KOPT-K1 (cell line): ENCODE results near the gene SPSB1.

Experiments
- H3K27ac ChIP-seq: fragments of 200-600 bp; sonication (generic); 2 replicates; pipeline ENCODE4 v1.5.1; 2016; ENCODE audit warnings: antibody characterized with exemption, mild to moderate bottlenecking, low read depth, low read length; ENCODE audit not compliant: poor library complexity, severe bottlenecking
- H3K36me3 ChIP-seq: fragments of 200-600 bp; sonication (generic); 2 replicates; pipeline ENCODE4 v1.5.1; 2017; ENCODE audit warnings: antibody characterized with exemption, mild to moderate bottlenecking, low read length, moderate library complexity; ENCODE audit not compliant: insufficient read depth
- H3K9me3 ChIP-seq: fragments of 200-600 bp; sonication (generic); 2 replicates; pipeline ENCODE4 v1.5.1; 2017; ENCODE audit warnings: antibody characterized with exemption, low read length, mild to moderate bottlenecking; ENCODE audit not compliant: insufficient read depth, poor library complexity, severe bottlenecking

SPSB1 gene

DNA sequence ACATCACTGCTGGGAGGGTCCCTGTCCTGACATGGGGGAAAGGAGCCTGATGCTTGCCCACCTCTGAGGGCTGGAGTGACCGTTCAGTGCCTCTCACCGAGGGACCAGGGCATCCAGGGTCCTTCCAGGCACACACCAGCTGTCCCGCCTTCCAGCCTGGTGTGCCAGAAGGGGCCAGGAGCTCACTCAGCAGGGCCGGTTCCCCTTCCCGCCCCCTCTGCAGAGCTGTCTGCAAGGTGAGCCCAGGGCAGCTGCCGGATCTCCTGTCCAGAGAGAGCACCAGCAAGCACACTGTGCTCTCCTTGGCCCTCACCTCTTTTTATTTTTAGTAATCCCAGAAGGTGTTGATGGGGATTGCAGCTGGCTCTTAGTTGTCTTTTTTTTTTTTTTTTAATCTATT, 41.2 kb upstream of the SPSB1 start:
- Histone ChIP-seq H3K9me3 (no peaks in the 10 kb centered on the region), H3K27ac (no peak overlapping the region), H3K36me3 (peaks cover 6% of the 10 kb centered on the region; the same call in 1 of the 2 replicates)

DNA sequence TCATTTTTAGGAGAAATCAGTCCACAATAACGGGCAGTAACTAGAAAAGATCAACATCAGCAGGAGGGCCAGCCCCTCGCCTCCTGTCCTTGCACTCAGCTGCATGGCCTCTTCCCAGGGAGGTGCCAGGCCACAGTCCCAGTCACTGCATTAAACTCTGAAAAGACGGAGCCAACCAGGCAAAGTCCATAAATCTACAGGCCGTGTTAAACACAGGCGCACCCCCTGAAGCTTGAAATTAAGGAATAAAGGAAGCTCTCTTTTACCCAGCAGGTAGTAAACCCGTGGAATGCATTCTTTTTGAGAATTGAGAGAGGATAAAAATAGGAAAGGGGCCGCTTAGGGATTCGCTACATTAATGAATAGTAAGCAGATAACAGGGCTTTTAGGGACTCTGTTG, 39.7 kb upstream of the SPSB1 start:
- no peaks in the 10 kb centered on the region; the same call in 1 of the 2 replicates for H3K36me3 ChIP-seq
- H3K27ac ChIP-seq, result no peak overlapping the region

DNA sequence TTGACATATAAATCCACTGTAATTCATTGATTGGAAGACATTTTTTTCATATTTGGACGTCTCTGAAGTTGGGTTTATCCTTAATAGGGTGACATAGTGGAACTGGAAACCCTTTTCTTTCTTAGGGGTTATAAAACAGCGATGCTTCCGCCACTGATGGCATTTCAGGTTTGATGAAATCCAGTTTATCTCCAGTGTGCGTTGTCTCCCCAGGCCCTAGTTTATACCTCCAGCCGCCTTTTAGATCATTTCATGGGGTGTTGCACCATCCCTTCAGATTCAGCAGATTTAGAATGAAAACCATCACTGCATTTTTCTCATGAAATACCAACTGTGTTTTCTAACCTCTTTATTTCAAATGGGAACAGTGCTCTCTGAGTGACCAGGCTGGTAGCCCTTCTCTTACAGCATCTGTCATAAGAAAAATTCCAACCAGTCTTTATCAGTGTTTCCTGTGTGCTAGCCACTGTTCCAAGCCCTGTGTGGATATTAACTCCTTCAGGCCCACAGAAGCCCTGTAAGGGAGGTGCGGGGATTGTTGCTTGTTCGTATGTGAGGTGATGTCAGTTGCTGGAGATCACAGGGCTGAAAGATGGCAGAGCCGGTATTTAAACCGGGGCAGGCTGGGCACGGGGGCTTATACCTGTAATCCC, 39.1 kb upstream of the SPSB1 start:
- peaks cover 4% of the 10 kb centered on the region for H3K9me3 ChIP-seq
- H3K27ac ChIP-seq, result no peak overlapping the region
- no peaks in the 10 kb centered on the region; the same call in 1 of the 2 replicates for H3K36me3 ChIP-seq

More for the DNA sequence above, 39.7 kb upstream of the SPSB1 start:
- H3K9me3 ChIP-seq, result no peaks in the 10 kb centered on the region

DNA sequence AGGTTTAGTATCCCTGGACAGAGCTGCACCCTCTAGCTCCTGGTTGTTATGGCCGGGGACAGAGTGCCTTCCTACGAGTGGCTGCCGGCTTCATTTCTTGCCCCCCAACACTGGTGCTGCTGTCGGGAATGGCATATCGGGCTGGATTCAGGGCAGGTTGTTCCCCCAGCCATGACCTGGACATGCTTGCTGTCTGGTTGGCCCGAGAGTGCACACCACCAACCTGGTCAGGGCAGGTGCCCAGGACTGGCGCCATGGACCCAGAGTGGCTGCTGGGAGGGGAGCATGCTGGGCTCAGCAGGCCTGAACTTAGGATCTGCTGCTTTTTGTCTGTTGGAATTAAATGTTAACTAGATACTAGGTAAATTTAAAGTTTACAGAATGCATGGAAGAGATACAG, 36.4 kb upstream of the SPSB1 start:
- Histone ChIP-seq H3K9me3 (peaks cover 21% of the 10 kb centered on the region), H3K36me3 (no peaks in the 10 kb centered on the region; the same call in 1 of the 2 replicates), H3K27ac (no peak overlapping the region)

DNA sequence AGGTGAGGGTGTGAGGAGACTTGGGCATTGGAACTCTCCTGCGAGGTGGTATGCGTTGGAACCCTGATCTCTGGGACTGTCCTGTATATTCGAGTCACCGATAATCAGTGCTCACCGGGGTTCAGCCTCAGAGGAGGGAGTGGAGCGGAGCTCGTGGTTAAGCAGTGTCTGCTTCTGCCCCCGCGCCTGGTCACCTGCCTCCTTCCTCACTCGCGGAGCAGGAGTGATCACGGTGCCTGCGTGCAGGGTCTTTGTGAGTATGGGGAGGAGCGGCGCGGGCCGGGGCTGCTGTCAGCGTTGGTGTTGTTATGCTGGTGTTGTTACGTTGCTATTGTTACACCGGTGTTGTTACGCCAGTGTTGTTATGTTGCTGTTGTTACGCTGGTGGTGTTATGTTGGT, 34.8 kb upstream of the SPSB1 start:
- no peak overlapping the region for H3K27ac ChIP-seq
- H3K36me3 ChIP-seq, result no peaks in the 10 kb centered on the region; the same call in 1 of the 2 replicates
- peaks cover 21% of the 10 kb centered on the region for H3K9me3 ChIP-seq

DNA sequence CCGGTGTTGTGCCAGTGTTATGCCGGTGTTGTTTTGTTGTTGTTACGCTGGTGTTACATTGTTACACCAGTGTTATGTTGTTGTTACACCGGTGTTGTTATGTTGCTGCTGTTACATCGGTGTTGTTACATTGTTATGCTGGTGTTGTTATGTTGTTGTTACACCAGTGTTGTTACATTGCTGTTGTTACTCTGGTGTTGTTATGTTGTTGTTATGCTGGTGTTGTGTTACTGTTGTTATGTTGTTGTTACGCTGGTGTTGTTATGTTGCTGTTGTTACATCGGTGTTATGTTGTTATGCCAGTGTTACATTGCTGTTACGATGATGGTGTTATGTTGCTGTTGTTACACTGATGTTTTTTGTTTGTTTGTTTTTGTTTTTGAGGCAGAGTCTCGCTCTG, 34.1 kb upstream of the SPSB1 start:
- Histone ChIP-seq H3K9me3 (peaks cover 21% of the 10 kb centered on the region), H3K36me3 (no peaks in the 10 kb centered on the region; the same call in 1 of the 2 replicates), H3K27ac (no peak overlapping the region)

DNA sequence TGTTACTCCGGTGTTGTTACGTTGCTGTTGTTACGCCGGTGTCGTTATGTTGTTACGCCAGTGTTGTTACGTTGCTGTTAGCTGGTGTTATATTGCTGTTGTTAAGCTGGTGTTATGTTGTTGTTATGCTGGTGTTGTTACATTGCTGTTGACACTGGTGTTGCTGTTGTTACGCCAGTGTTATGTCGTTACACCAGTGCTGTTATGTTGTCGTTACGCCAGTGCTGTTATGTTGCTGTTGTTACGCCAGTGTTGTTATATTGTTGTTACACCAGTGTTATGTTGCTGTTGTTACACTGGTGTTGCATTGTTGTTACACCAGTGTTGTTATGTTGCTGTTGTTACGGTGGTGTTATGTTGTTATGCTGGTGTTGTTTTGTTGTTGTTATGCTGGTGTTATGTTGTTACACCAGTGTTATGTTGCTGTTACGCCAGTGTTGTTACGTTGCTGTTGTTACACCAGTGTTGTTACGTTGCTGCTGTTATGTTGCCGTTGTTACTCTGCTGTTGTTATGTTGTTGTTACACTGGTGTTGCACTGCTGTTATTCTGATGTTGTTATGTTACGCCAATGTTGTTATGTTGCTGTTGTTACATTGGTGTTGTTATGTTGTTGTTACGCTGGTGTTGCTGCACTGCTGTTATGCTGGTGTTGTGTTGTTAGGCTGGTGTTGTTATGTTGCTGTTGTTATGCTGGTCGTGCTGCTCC, 32.5 kb upstream of the SPSB1 start:
- no peak overlapping the region for H3K27ac ChIP-seq
- H3K36me3 ChIP-seq, result peaks cover 14% of the 10 kb centered on the region; the same call in 1 of the 2 replicates
- peaks cover 21% of the 10 kb centered on the region for H3K9me3 ChIP-seq

DNA sequence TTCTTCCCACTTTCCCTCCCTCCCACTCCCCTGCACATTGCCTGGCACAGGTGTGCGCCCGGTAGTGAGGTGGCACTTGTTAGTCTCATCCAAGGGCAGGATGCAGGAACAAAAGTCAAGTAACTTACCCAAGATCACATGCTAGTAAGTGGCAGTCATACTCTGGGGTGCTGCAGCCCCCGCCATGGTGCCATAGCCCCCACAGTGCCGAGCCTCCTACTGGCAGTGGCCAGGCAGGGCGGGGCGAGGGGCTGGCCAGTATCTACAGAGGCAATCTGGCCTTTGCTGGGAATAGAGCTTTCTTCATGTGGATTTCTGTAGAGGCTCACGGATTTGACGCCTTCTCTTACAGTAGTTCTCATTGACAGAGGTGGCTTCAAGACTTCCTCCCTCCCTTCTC, 31.2 kb upstream of the SPSB1 start:
- peaks cover 14% of the 10 kb centered on the region; the same call in 1 of the 2 replicates for H3K36me3 ChIP-seq
- peaks cover 21% of the 10 kb centered on the region for H3K9me3 ChIP-seq
- H3K27ac ChIP-seq, result no peak overlapping the region

DNA sequence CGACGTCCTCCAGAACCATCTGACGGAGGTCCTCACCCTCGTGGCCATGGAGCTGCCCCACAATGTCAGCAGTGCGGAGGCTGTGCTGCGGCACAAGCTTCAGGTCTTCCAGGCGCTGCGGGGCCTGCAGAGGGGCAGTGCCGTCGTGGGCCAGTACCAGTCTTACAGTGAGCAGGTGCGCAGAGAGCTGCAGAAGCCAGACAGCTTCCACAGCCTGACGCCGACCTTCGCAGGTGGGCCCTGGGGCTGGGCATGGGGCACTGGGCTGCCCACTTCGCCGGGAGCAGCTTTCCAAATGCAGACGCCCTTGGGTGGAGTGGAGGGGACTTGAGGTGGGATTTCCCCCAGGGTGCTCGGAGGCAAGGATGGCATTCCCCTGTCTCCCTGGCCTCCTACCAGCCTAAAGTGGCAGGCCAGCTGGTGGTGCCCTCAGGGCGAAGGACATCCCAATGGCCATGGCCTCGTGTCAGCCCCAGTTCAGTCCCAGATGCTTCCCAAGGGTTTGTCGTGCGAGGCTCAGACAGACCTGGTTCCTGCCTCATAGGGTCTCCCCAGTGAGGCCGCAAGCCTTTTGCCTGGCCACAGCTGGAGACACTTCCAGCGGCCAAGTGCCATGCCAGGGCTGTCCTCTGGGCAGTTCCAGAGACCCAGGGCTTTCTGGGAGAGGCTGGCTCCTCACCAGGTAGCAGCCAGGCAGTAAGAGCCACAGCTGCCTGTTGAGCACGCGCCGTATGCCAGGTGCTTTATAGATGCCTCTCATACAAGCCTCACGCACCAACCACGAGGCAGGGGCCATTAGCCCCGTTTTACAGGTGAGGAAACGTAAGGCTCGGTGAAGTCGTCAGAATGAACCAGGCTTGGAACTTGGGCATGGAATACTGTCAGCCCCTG, 30.4 kb upstream of the SPSB1 start:
- Histone ChIP-seq H3K9me3 (peaks cover 21% of the 10 kb centered on the region), H3K36me3 (peaks cover 14% of the 10 kb centered on the region; the same call in 1 of the 2 replicates), H3K27ac (no peak overlapping the region)

DNA sequence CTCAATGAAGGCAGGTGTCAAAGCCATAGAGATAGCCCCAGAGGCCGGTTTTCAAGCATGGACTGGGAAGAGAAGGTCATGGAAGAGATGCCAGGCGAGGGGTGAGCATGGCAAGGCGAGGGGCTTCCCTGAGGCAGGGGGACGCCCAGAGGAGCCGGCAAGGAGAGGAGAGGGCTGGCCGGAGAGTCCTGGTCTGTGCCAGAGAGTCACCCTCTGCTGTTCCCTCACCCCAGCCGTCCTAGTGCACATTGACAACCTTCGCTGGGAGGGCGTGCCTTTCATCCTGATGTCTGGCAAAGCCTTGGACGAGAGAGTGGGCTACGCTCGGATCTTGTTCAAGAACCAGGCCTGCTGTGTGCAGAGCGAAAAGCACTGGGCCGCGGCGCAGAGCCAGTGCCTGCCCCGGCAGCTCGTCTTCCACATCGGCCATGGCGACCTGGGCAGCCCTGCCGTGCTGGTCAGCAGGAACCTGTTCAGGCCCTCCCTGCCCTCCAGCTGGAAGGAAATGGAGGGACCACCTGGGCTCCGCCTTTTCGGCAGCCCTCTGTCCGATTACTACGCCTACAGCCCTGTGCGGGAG, 29.3 kb upstream of the SPSB1 start:
- Histone ChIP-seq H3K9me3 (peaks cover 19% of the 10 kb centered on the region), H3K27ac (no peak overlapping the region), H3K36me3 (peaks cover 14% of the 10 kb centered on the region; the same call in 1 of the 2 replicates)

DNA sequence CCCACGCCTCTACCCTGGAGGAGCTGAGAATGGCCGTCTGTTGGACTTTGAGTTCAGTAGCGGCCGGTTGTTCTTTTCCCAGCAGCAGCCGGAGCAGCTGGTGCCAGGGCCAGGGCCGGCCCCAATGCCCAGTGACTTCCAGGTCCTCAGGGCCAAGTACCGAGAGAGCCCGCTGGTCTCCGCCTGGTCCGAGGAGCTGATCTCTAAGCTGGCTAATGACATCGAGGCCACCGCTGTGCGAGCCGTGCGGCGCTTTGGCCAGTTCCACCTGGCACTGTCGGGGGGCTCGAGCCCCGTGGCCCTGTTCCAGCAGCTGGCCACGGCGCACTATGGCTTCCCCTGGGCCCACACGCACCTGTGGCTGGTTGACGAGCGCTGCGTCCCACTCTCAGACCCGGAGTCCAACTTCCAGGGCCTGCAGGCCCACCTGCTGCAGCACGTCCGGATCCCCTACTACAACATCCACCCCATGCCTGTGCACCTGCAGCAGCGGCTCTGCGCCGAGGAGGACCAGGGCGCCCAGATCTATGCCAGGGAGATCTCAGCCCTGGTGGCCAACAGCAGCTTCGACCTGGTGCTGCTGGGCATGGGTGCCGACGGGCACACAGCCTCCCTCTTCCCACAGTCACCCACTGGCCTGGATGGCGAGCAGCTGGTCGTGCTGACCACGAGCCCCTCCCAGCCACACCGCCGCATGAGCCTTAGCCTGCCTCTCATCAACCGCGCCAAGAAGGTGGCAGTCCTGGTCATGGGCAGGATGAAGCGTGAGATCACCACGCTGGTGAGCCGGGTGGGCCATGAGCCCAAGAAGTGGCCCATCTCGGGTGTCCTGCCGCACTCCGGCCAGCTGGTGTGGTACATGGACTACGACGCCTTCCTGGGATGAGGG, 28.5 kb upstream of the SPSB1 start:
- Histone ChIP-seq H3K9me3 (peaks cover 11% of the 10 kb centered on the region), H3K36me3 (peaks cover 14% of the 10 kb centered on the region; the same call in 1 of the 2 replicates), H3K27ac (no peak overlapping the region)

DNA sequence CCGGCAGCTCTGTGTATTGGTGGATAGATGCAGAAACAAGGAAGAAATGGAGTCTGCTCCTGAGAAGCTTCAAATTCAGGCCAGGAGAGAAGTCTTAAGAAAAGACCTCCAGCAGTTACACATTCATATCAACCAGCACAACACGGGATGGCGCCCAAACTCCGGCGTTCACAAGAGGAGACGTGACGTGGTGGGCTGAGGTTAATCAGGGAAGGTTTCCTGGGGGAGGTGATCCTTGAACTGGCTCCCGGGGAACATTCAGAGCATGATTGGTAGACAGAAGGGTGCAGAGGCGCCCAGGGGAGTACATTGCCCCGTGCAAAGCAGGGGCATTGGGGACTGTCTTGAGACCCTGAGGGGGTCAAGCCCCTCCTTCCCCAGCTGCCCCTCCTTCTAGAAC, 27.7 kb upstream of the SPSB1 start:
- no peak overlapping the region for H3K27ac ChIP-seq
- peaks cover 3% of the 10 kb centered on the region for H3K9me3 ChIP-seq
- H3K36me3 ChIP-seq, result peaks cover 14% of the 10 kb centered on the region; the same call in 1 of the 2 replicates

DNA sequence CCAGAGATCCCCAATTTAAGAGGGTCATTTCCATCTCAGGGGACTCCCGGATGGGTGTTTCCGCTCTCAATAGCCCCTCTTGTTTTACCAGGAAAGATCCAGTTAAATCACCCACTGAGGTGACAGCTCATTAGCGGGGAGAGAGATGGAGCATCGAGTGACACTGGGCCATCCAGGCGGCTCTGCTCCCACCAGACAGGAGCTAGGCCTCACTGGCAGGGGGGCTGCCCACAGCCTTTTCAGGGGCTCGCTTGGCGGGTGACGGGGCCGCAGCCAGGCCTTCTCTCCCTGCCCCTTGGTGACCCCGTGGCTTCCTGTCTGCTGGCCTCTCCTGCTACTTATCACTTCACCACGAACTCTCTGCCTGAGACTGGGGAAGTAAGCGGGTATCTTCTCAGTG, 26.7 kb upstream of the SPSB1 start:
- H3K9me3 ChIP-seq, result no peaks in the 10 kb centered on the region

DNA sequence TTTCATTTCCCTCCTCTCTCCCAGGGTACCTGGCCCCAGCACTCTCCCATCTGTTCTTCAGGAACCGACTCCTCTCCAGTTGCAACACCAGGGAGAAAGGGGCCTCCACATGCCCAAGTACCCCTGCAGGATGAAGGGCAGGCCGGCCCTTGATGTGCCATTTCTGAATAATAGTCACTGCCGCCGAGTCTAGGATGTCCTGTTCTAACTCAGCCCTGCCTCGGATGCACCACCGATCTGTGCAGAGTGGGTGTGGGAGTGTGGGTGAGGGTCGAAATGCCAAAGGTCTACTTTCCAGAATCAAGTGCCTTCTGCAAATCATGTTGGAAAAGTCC, 25.4 kb upstream of the SPSB1 start:
- Histone ChIP-seq H3K9me3 (no peaks in the 10 kb centered on the region), H3K27ac (no peak overlapping the region), H3K36me3 (peaks cover 14% of the 10 kb centered on the region; the same call in 1 of the 2 replicates)

More for the DNA sequence above, 26.7 kb upstream of the SPSB1 start:
- H3K27ac ChIP-seq, result no peak overlapping the region
- H3K36me3 ChIP-seq, result peaks cover 14% of the 10 kb centered on the region; the same call in 1 of the 2 replicates
